K562 (cell line): ENCODE data around the gene AQP5. TPM values are rescaled to one million over a fixed set of nuclear protein-coding genes. Genes with fewer than 3 reads are reported as not detected.

Experiments
- ATAC-seq: fragments of 200-7000 bp; cut with Tn5 transposase; 3 replicates; pipeline ENCODE4 v1.9.1; 2020; ENCODE audit warnings: moderate library complexity
- BruUV-seq: library from RNA; stranded (reverse); fragments of 400-500 nt; replicated peaks from 2 replicates; lab custom pipeline; 2021; lab: Mats Ljungman, UMichigan
- CTCF ChIA-PET: fragments of 300-600 bp; formaldehyde crosslinking; extraction: SDS; loops from one replicate; lab custom pipeline; 2021; ENCODE audit warnings: low intra/inter-chr PET ratio; lab: Yijun Ruan, JAX
- POLR2A ChIA-PET: fragments of 300-600, 350-650 bp; sonication (Branson Sonifier 250); formaldehyde crosslinking; extraction: SDS; loops from one replicate; lab custom pipeline; 2021; ENCODE audit warnings: antibody characterized with exemption, inconsistent platforms; lab: Yijun Ruan, JAX
- DNase-seq, 4 experiments: peaks; one replicate each; pipeline versions ENCODE4 v3.0.0 to v3.0.0-alpha.2; 2011 to 2018; ENCODE audit warnings: low spot score in 3 of 4, mixed read lengths in 3 of 4; ENCODE audit errors: extremely low read depth in 1 of 4
- FAIRE-seq: peaks from 2 replicates; lab custom pipeline; 2011; peaks lifted over from hg19 to GRCh38; lab: Jason Lieb, UNC
- H2AFZ ChIP-seq: 2 replicates; pipeline ENCODE4 v1.6.0; 2011; ENCODE audit warnings: low read depth, low read length, control low read depth, inconsistent platforms
- H3K27ac ChIP-seq: fragments of 200-600 bp; 3 replicates; pipeline ENCODE4 v1.8.0; 2011; ENCODE audit warnings: low read depth, mild to moderate bottlenecking, control low read depth, inconsistent platforms, low read length, moderate library complexity, mixed read lengths; ENCODE audit errors: extremely low read depth
- H3K27me3 ChIP-seq, 2 experiments: fragments of 300-600 bp in 1 of 2; 2 replicates in 1 of 2; 3 replicates in 1 of 2; pipeline versions ENCODE4 v1.6.0 to v1.8.0; 2011; ENCODE audit warnings: inconsistent platforms in 2 of 2, low read length in 2 of 2, mild to moderate bottlenecking in 1 of 2, mixed read lengths in 1 of 2, moderate library complexity in 1 of 2; ENCODE audit not compliant: control insufficient read depth in 2 of 2, insufficient read depth in 2 of 2
- H3K36me3 ChIP-seq: fragments of 300-600 bp; 3 replicates; pipeline ENCODE4 v1.8.0; 2011; ENCODE audit warnings: mild to moderate bottlenecking, low read length, inconsistent platforms; ENCODE audit not compliant: control insufficient read depth, insufficient read depth
- H3K4me1 ChIP-seq, 2 experiments: fragments of 200-600 bp in 1 of 2; replicated peaks in 1 of 2; 2 replicates in 1 of 2; 3 replicates in 1 of 2; pipeline versions ENCODE4 v1.5.1 to v1.8.0; 2011; ENCODE audit warnings: inconsistent platforms in 2 of 2, low read length in 2 of 2, mild to moderate bottlenecking in 1 of 2, mixed read lengths in 1 of 2, moderate library complexity in 1 of 2; ENCODE audit not compliant: control insufficient read depth in 2 of 2, insufficient read depth in 2 of 2
- H3K4me2 ChIP-seq: 2 replicates; pipeline ENCODE4 v1.6.1; 2011; ENCODE audit warnings: low read length, control low read depth, inconsistent platforms, mixed read lengths; ENCODE audit not compliant: insufficient read depth
- H3K4me3 ChIP-seq: fragments of 200-600 bp; sonication (generic), shearing (Covaris generic); 2 replicates; pipeline ENCODE4 v1.5.1; 2016; ENCODE audit warnings: control low read depth, inconsistent platforms
- H3K79me2 ChIP-seq: fragments of 200-600 bp; 3 replicates; pipeline ENCODE4 v1.8.0; 2011; ENCODE audit warnings: low read length, inconsistent platforms; ENCODE audit not compliant: control insufficient read depth, insufficient read depth
- H3K9ac ChIP-seq, 2 experiments: 2 replicates each; pipeline versions ENCODE4 v1.6.0 to v1.6.1; 2011; ENCODE audit warnings: low read depth in 2 of 2, low read length in 2 of 2, control low read depth in 1 of 2, inconsistent platforms in 1 of 2, mild to moderate bottlenecking in 1 of 2, mixed read lengths in 1 of 2; ENCODE audit not compliant: insufficient read depth in 1 of 2
- H3K9me1 ChIP-seq: one replicate; pipeline ENCODE4 v1.6.0; 2011; ENCODE audit warnings: inconsistent platforms, mild to moderate bottlenecking, low read length, moderate library complexity; ENCODE audit not compliant: control insufficient read depth, insufficient read depth
- H3K9me3 ChIP-seq: replicated peaks from 2 replicates; pipeline ENCODE4 v1.5.1; 2011; ENCODE audit warnings: low read depth, low read length, inconsistent platforms; ENCODE audit not compliant: control insufficient read depth, insufficient read depth
- H4K20me1 ChIP-seq: replicated peaks from 2 replicates; pipeline ENCODE4 v1.6.1; 2011; ENCODE audit warnings: low read length, inconsistent platforms, mixed read lengths; ENCODE audit not compliant: control insufficient read depth, insufficient read depth
- MCM3 ChIP-seq: fragments of 450-650 bp; IDR thresholded peaks from 2 replicates; pipeline ENCODE4 v1.6.1; 2016
- MECOM ChIP-seq: fragments of 250-450 bp; sonication (Bioruptor Pico); IDR thresholded peaks from 2 replicates; pipeline ENCODE4 v1.8.0; 2022; ENCODE audit warnings: inconsistent platforms
- ZNF518B ChIP-seq: fragments of 250-450 bp; sonication (Bioruptor Pico); IDR thresholded peaks from 2 replicates; pipeline ENCODE4 v1.5.0; 2021; ENCODE audit warnings: mild to moderate bottlenecking, moderate library complexity
- WGBS: fragments of 100-300 bp; shearing (Covaris generic); methylation state at CpG from one replicate; pipeline ENCODE4 v1.1.6; 2016; ENCODE audit warnings: low coverage, mixed read lengths; ENCODE audit not compliant: insufficient coverage; ENCODE audit errors: missing lambda C conversion rate; 5-methylcytosine and 5-hydroxymethylcytosine counted together
- in situ Hi-C: fragments of 300-500 bp; cut with MboI; formaldehyde crosslinking; loops from 4 replicates; pipeline ENCODE4 v1.15.0; 2018; ENCODE audit warnings: inconsistent platforms, mixed read lengths
- intact Hi-C: fragments of 100-400 bp; cut with micrococcal nuclease; formaldehyde crosslinking; loops from 2 replicates; pipeline ENCODE4 v1.14.2; 2022
- polyA plus RNA-seq, 8 experiments: library from polyadenylated mRNA; depleted of rRNA in 4 of 8; stranded (reverse) in 5 of 8; unstranded in 3 of 8; fragments of >200 nt; fragmentation: Nextera tagmentation in 2 of 8; fragmentation: Illumina TruSeq in 1 of 8; extraction: Ambion mirVana in 2 of 8; extraction: Trizol in 1 of 8; gene quantifications; 2 replicates each; pipeline versions ENCODE4 v1.2.1 to v1.2.3, GENCODE V29; 2011 to 2014; ENCODE audit warnings: inconsistent platforms in 1 of 8, missing spikeins in 1 of 8
- total RNA-seq, 7 experiments: library from RNA; depleted of rRNA in 6 of 7; stranded (reverse); fragments of >200 nt in 6 of 7; fragmentation: Illumina TruSeq in 2 of 7; extraction: Trizol in 2 of 7; gene quantifications; 2 replicates each; pipeline versions ENCODE4 v1.2.1 to v1.2.3, GENCODE V29; 2011 to 2021; ENCODE audit warnings: low replicate concordance in 1 of 7

Gene AQP5
- total and polyA plus RNA-seq, 9 of the 15 experiments (the other 6 are each of a cell fraction or from before 2014, with no cell fraction given): not detected

GRCh38 chr12:49912345-49913255, 49.1 kb upstream of the AQP5 start:
- FAIRE-seq: no peak
- H4K20me1 ChIP-seq: no peaks in the 10 kb centered on the region
- H3K27ac ChIP-seq: no peak overlapping the region
- H3K4me1 ChIP-seq: peaks cover 14 to 24% of the 10 kb centered on the region in 2 experiments; a peak in 4 of 5 replicates
- no peak overlapping the region for H3K4me3 ChIP-seq
- H3K27me3 ChIP-seq: peaks cover 0 to 5% of the 10 kb centered on the region in 2 experiments; a peak in 3 of 5 replicates
- BruUV-seq: no TSS peak
- POLR2A ChIA-PET: interaction anchor here (1.0 kb wide), 1 partner anchor 29 kb away, joined by 3 read pairs; no protein-coding TSS in a partner anchor
- intact Hi-C loops: loop anchor here (5.0 kb wide), 1 partner anchor 45 kb away; no protein-coding TSS in a partner anchor
- no peak for ATAC-seq
- TF ChIP-seq MCM3: no peak
- no peak for TF ChIP-seq MECOM
- TF ChIP-seq ZNF518B (CRISPR knock-in tag): no peak
- TF ChIP-seq, all 486 proteins: peak for 0
- Histone ChIP-seq H3K9me3 (no peaks in the 10 kb centered on the region), H3K79me2 (no peaks in the 10 kb centered on the region), H3K9ac (peak overlapping the region in 1 of 2 experiments; percentile 75; a peak in 2 of 4 replicates), H2AFZ (no peak overlapping the region), H3K36me3 (no peaks in the 10 kb centered on the region), H3K4me2 (no peak overlapping the region), H3K9me1 (no peaks in the 10 kb centered on the region)
- no peak for DNase-seq
- 40% methylated on average over 16 of the region's 16 CpGs for WGBS
- CTCF ChIA-PET: interaction anchor here (0.6 kb wide), 1 partner anchor 233 kb away, joined by 4 read pairs; no protein-coding TSS in a partner anchor
- in situ Hi-C loops: no loop called here
